Parathyroid adenoma (tissue), 2 donors: ENCODE measurements around the gene DAGLA.

Experiments used
- H2AFZ ChIP-seq: fragments of 300-600 bp; sonication (generic); one replicate; pipeline ENCODE4 v1.7.0; 2017; ENCODE audit warnings: antibody characterized with exemption, mild to moderate bottlenecking
- H3K27ac ChIP-seq: fragments of 300-600 bp; sonication (generic); one replicate; pipeline ENCODE4 v1.7.0; 2017
- H3K27me3 ChIP-seq: fragments of 300-600 bp; sonication (generic); one replicate; pipeline ENCODE4 v1.7.0; 2017; ENCODE audit warnings: low read length; ENCODE audit not compliant: control insufficient read depth, insufficient read depth
- H3K36me3 ChIP-seq: fragments of 300-600 bp; sonication (generic); one replicate; pipeline ENCODE4 v1.7.0; 2017; ENCODE audit warnings: low read length; ENCODE audit not compliant: control insufficient read depth, insufficient read depth
- H3K4me1 ChIP-seq: fragments of 300-600 bp; sonication (generic); one replicate; pipeline ENCODE4 v1.7.0; 2017; ENCODE audit warnings: control low read depth
- H3K4me2 ChIP-seq: fragments of 300-600 bp; sonication (generic); one replicate; pipeline ENCODE4 v1.7.0; 2017; ENCODE audit warnings: low read length
- H3K4me3 ChIP-seq: fragments of 300-600 bp; sonication (generic); one replicate; pipeline ENCODE4 v1.7.0; 2017; ENCODE audit warnings: low read depth, low read length
- H3K79me2 ChIP-seq: fragments of 300-600 bp; sonication (generic); one replicate; pipeline ENCODE4 v1.7.0; 2017; ENCODE audit warnings: control low read depth
- H3K9ac ChIP-seq: fragments of 300-600 bp; sonication (generic); one replicate; pipeline ENCODE4 v1.7.0; 2017; ENCODE audit warnings: mild to moderate bottlenecking
- H3K9me3 ChIP-seq: fragments of 300-600 bp; sonication (generic); one replicate; pipeline ENCODE4 v1.7.0; 2017; ENCODE audit warnings: low read length; ENCODE audit not compliant: control insufficient read depth
- CTCF ChIP-seq: fragments of 300-600 bp; sonication (generic); IDR thresholded peaks from one replicate; pipeline ENCODE4 v1.7.0; 2017; ENCODE audit warnings: antibody characterized with exemption, mild to moderate bottlenecking
- donor health status: primary hyperparathyroidism.

Gene DAGLA

DNA sequence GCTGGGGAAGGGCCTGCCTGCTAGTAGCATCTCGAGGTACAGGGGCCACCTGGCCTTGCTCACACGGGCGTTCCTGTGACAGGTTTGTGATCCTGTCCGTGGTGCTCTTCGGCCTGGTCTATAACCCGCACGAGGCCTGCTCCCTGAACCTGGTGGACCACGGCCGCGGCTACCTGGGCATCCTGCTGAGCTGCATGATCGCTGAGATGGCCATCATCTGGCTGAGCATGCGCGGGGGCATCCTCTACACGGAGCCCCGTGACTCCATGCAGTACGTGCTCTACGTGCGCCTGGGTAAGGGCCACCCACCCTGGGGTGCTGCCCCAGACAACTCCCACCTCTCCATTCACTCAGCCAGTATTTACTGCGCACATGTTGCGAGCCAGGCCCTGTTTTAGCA is 40.4 kb downstream of the DAGLA start:
- Histone ChIP-seq H3K27ac (no peak overlapping the region), H3K9ac (no peak overlapping the region), H3K4me1 (no peaks in the 10 kb centered on the region), H3K4me2 (no peak overlapping the region), H3K79me2 (no peaks in the 10 kb centered on the region), H3K4me3 (no peak overlapping the region), H2AFZ (no peak overlapping the region), H3K9me3 (no peaks in the 10 kb centered on the region), H3K27me3 (no peaks in the 10 kb centered on the region), H3K36me3 (no peaks in the 10 kb centered on the region)
- TF ChIP-seq CTCF, result no peak

DNA sequence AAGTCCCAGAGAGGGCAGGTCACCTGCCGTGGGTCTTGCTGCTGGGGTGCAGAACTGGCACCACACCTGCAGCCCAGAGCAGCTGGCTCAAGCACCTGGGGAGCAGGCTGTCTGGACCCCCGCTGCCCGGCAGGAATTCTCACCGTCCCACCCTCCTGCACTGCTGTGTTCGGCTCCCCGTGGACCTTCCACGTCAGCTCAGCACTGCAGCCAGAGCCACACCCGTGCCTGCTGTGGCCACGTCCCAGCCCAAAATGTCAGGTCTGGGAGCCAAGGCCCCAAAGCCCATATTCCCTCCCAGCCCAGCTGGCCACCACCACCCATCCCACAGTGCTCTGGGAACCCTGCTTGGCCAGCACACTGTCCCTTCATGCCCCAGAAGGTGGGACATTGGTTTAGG is 44.2 kb downstream of the DAGLA start:
- Histone ChIP-seq H3K27me3 (no peaks in the 10 kb centered on the region), H3K4me1 (no peaks in the 10 kb centered on the region), H3K9ac (no peak overlapping the region), H3K4me2 (no peak overlapping the region), H3K36me3 (no peaks in the 10 kb centered on the region), H2AFZ (no peak overlapping the region), H3K27ac (no peak overlapping the region), H3K9me3 (no peaks in the 10 kb centered on the region), H3K79me2 (no peaks in the 10 kb centered on the region), H3K4me3 (no peak overlapping the region)
- TF ChIP-seq CTCF, result no peak

GRCh38 chr11:61725781-61726231 is 45.6 kb downstream of the DAGLA start:
- H3K36me3 ChIP-seq, result no peaks in the 10 kb centered on the region
- no peaks in the 10 kb centered on the region for H3K4me1 ChIP-seq
- H3K9me3 ChIP-seq, result no peaks in the 10 kb centered on the region
- H3K27ac ChIP-seq, result no peak overlapping the region
- H3K4me3 ChIP-seq, result no peak overlapping the region
- TF ChIP-seq CTCF, result no peak
- H3K79me2 ChIP-seq, result no peaks in the 10 kb centered on the region
- no peaks in the 10 kb centered on the region for H3K27me3 ChIP-seq
- H2AFZ ChIP-seq, result no peak overlapping the region
- H3K4me2 ChIP-seq, result no peak overlapping the region
- no peak overlapping the region for H3K9ac ChIP-seq

GRCh38 chr11:61726775-61727174 is 46.6 kb downstream of the DAGLA start:
- H2AFZ ChIP-seq, result no peak overlapping the region
- H3K4me2 ChIP-seq, result no peak overlapping the region
- no peaks in the 10 kb centered on the region for H3K4me1 ChIP-seq
- no peak overlapping the region for H3K4me3 ChIP-seq
- H3K36me3 ChIP-seq, result no peaks in the 10 kb centered on the region
- TF ChIP-seq CTCF, result no peak
- H3K9ac ChIP-seq, result no peak overlapping the region
- no peaks in the 10 kb centered on the region for H3K79me2 ChIP-seq
- no peaks in the 10 kb centered on the region for H3K27me3 ChIP-seq
- no peaks in the 10 kb centered on the region for H3K9me3 ChIP-seq
- H3K27ac ChIP-seq, result no peak overlapping the region

DNA sequence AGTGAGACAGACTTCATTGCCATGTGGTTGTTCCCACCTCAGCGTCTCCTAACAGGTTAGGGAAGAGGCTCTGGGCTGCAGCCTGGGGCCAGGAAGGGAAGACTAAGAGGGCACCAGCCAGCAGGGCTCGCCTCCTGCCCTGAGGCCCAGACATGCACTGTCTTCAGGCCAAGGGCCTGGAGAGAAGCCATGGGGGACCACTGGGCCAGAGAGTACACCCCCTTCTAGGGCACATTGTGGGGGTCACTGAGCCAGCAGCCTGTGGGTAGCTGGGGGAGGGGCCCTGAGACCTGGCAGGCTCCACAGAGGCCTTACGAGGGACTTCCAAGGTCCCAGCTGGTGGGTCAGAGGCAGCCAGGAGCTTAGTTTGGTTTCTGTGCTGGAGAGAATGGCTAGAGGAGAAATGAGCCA is 47.2 kb downstream of the DAGLA start:
- H3K27ac ChIP-seq, result no peak overlapping the region
- H3K4me2 ChIP-seq, result no peak overlapping the region
- no peaks in the 10 kb centered on the region for H3K79me2 ChIP-seq
- H3K36me3 ChIP-seq, result no peaks in the 10 kb centered on the region
- no peak overlapping the region for H3K9ac ChIP-seq
- H3K4me3 ChIP-seq, result no peak overlapping the region
- no peaks in the 10 kb centered on the region for H3K4me1 ChIP-seq
- no peak overlapping the region for H2AFZ ChIP-seq
- H3K27me3 ChIP-seq, result no peaks in the 10 kb centered on the region
- TF ChIP-seq CTCF, result no peak
- no peaks in the 10 kb centered on the region for H3K9me3 ChIP-seq
